GM19452 (cell line): ENCODE measurements around the gene HPN.
"Not testable (repeated sequence)": the region's sequence is repeated elsewhere in the genome, so short reads cannot be mapped to it uniquely, and the experiment has no call there.

ENCODE experiments used
- ATAC-seq: cut with Tn5 transposase; IDR thresholded peaks from one replicate; pipeline ENCODE4 v1.9.1; 2021; ENCODE audit not compliant: unreplicated experiment

Gene HPN

DNA sequence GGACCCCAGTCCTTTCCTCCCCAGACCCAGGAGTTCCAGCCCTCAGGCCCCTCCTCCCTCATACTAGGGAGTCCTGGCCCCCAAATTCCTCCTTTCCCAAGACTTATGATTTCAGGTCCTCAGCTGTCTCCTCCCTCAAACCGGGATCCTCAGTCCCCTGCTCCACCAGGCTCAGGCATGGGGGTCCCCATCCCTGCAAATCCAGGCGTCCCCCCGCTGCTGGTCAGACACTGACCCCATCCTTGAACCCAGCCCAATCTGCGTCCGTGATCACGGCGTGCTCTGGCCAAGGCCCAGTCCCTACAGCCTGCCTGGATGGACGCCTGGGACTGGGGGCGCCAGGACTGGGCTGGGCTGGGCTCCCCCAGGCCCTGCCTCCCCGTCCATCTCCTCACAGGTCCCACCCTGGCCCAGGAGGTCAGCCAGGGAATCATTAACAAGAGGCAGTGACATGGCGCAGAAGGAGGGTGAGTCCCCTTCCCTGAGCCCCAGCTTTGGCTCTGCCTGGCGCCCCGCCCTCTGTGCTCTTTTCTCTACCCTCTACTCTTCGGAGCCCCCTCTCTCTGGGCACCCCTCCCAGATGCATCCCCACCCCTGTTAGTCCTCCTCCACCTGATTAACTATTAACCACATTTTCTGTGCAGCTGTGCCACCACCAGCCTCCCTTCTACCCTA lies 672 bp downstream of the HPN start:
- ATAC-seq = no peak

DNA sequence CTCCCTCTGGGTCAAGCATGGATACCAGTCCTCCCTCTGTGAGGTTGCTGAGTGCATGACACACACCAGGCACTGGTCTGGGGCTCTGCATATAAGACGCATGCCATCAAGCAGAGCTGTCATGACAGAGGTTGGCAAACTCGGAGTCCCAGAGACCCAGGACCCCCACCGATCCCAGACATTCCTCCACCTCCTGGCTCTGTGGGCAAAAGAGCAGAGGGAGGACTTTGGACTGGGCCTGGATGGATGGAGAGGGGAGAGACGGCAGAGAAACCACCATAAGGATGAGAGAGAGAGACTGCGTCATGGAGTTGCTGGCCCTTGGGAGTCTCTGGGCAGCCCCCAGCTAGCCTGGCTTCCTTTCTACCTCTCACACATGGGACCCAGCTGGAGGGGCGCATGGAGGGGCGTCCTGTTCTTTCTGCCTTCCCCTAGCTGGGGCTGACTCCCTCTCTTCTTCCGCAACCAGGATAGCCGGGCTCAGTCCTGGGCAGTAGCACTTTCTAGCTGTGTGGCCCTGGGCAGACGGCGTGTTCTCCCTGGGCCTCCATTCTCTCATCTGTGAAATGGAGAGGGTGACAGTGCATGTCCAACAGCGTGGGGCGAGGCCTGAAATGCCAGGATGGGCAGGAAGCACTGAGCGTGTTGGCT lies 1.6 kb downstream of the HPN start:
- ATAC-seq = no peak

GRCh38 chr19:35043906-35044305 lies 2.4 kb downstream of the HPN start:
- no peak for ATAC-seq

GRCh38 chr19:35044317-35045117 lies 3.0 kb downstream of the HPN start:
- ATAC-seq = no peak

- ATAC-seq = peak; percentile 81
Observed at GRCh38 chr19:35045667-35046300, 4.3 kb downstream of the HPN start.

DNA sequence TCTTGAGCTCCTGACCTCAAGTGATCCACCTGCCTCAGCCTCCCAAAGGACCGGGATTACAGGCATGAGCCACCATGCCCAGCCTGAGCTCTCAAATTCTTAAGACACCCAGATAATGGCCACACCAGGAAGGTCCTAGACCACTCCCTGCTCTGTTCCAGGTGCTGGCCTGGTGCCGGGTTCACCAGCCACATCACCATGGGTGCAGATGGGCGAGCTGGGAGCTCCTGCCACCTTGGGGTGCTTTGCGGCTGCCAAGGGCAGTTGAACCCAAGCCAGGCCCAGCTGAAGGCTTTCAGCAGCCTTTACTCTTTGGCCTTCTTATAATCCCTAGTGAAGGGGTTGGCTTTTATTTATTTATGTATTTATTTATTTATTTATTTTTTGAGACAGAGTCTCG lies 4.9 kb downstream of the HPN start:
- ATAC-seq = no peak

- no peak for ATAC-seq
Observed at GRCh38 chr19:35048911-35049411, 7.4 kb downstream of the HPN start.

GRCh38 chr19:35049456-35049855 lies 7.9 kb downstream of the HPN start:
- ATAC-seq = no peak

- ATAC-seq = not testable (repeated sequence)
Observed at GRCh38 chr19:35050662-35051061, 9.1 kb downstream of the HPN start.

DNA sequence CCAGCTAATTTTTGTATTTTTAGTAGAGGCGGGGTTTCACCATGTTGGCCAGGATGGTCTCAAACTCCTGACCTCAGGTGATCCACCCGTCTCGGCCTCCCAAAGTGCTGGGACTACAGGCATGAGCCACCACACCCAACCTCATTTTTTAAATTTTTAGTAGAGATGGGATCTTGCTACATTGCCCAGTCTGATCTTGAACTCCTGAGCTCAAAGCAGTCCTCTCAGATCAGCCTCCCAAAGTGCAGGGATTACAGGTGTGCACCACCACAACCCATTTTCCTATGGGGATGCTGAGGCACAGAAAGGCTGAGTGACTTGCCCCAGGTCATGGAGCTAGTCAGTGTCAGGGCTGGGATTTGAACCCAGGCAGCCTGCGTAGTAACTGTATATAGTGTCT lies 9.7 kb downstream of the HPN start:
- ATAC-seq = not testable (repeated sequence)

DNA sequence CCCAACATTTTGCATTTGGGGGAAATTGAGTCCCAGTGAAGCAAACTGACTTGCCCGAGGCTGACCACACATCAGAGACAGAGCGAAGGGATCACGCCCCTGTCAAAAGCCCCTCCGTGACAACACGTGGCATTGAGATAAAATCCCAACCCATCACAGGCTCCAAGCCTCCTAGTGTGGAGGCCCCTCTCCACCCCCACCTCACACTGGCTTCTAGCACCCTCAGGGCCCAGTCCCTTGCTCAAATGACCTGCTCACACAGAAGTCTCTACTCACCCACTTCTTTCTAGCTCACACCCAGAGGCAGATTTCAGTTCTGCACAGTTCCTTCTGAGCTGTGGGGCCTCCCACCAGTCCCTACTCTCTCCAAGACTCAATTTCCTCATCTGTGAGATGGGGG lies 10.3 kb downstream of the HPN start:
- no peak for ATAC-seq

GRCh38 chr19:35052599-35053190 lies 11.2 kb downstream of the HPN start:
- ATAC-seq = no peak

DNA sequence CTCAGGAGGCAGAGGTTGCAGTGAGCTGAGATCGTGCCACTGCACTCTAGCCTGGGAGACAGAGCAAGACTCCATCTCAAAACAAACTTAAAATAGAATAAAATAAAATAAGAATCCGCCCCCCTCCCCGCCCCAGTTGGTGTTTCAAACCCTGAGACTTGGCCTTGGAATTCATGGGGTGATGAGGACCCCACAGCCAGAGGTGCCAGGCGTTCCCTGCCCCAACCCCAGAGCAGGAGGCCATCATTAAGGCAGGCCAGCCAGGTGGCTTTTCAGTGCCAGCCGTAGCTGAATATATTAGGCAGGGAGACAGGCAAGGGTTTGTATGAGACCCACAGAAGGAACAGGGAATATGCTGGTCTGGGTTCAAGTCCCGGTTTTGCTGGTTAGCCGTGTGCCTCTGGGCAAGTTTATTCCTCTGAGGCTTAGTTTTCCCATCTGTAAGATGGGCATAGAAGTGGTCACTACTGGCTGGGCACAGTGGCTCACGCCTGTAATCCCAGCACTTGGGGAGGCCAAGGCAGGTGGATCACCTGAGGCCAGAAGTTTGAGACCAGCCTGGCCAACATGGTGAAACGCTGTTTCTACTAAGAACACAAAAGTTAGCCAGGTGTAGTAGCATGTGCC lies 12.3 kb downstream of the HPN start:
- no peak for ATAC-seq

GRCh38 chr19:35054626-35055025 lies 13.1 kb downstream of the HPN start:
- no peak for ATAC-seq

GRCh38 chr19:35055715-35056179 lies 14.2 kb downstream of the HPN start:
- no peak for ATAC-seq

GRCh38 chr19:35056513-35057063 lies 15.1 kb downstream of the HPN start:
- no peak for ATAC-seq

- no peak for ATAC-seq
Observed at GRCh38 chr19:35058370-35058769, 16.8 kb downstream of the HPN start.

DNA sequence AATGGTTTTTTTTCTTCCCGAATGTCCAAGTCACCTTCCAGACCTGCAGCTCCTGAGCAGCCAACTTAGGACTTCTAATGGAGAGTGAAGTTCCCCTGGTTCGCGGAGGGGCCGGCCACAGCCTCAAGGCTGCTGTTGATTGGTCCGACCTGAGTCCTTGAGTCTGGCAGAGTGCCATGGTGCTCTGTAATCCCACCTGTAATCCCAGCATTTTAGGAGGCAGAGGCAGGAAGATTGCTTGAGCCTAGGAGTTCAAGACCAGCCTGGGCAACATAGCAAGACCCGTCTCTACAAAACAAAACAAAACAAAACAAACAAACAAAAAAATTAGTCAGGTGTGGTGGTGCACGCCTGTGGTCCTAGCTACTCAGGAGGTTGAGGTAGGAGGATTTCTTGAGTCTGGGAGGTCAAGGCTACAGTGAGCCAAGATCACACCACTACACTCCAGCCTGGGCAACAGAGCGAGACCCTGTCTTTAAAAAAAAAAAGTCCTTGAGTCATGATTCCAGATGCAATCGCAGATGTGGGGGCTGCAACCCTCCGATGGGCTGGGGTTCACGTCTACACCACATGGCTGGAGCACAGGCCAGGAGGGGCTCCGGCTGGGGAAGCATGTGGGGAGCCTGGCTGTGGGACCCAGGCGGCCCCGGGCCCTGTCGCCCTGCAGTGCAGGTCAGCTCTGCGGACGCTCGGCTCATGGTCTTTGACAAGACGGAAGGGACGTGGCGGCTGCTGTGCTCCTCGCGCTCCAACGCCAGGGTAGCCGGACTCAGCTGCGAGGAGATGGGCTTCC lies 17.7 kb downstream of the HPN start:
- no peak for ATAC-seq

- no peak for ATAC-seq
Observed at GRCh38 chr19:35059799-35060091, 18.2 kb downstream of the HPN start.
